ENCODE measurements around the gene UBN2.
"Not testable (repeated sequence)": the region's sequence is repeated elsewhere in the genome, so short reads cannot be mapped to it uniquely, and the experiment has no call there.

UBN2 gene

GRCh38 chr7:139293534-139293933, 62.5 kb downstream of the UBN2 start:
- intact Hi-C loops (cut with DNase I) = no loop called here

GRCh38 chr7:139294241-139294640, 63.2 kb downstream of the UBN2 start:
- intact Hi-C loops (cut with DNase I) = no loop called here
- no peak for DNase-seq

More at GRCh38 chr7:139293534-139293933, 62.5 kb downstream of the UBN2 start:
- no peak for DNase-seq

GRCh38 chr7:139294951-139295575, 64.0 kb downstream of the UBN2 start:
- intact Hi-C loops (cut with DNase I) = no loop called here

GRCh38 chr7:139297795-139298194, 66.8 kb downstream of the UBN2 start:
- intact Hi-C loops (cut with DNase I) = no loop called here
- no peak for DNase-seq

More at GRCh38 chr7:139294951-139295575, 64.0 kb downstream of the UBN2 start:
- DNase-seq = no peak

GRCh38 chr7:139299296-139299695, 68.3 kb downstream of the UBN2 start:
- intact Hi-C loops (cut with DNase I) = no loop called here
- DNase-seq = no peak

- intact Hi-C loops (cut with DNase I) = no loop called here
- DNase-seq = no peak
These were observed 69.4 kb downstream of the UBN2 start for GRCh38 chr7:139300390-139300789.

GRCh38 chr7:139304517-139304916, 73.5 kb downstream of the UBN2 start:
- intact Hi-C loops (cut with DNase I) = no loop called here
- DNase-seq = no peak

GRCh38 chr7:139317939-139318505, 87.0 kb downstream of the UBN2 start:
- intact Hi-C loops (cut with DNase I) = no loop called here
- DNase-seq = no peak

GRCh38 chr7:139321071-139321745, 90.2 kb downstream of the UBN2 start:
- intact Hi-C loops (cut with DNase I) = no loop called here
- no peak for DNase-seq

GRCh38 chr7:139324709-139325108, 93.7 kb downstream of the UBN2 start:
- DNase-seq; intact Hi-C loops (cut with DNase I): not testable (repeated sequence)

- DNase-seq = no peak
- intact Hi-C loops (cut with DNase I) = no loop called here
These were observed 97.3 kb downstream of the UBN2 start for GRCh38 chr7:139328375-139328774.

- intact Hi-C loops (cut with DNase I) = no loop called here
- DNase-seq = no peak
These were observed 98.1 kb downstream of the UBN2 start for GRCh38 chr7:139329119-139329518.

GRCh38 chr7:139330333-139331030, 99.4 kb downstream of the UBN2 start:
- no peak for DNase-seq
- intact Hi-C loops (cut with DNase I) = no loop called here

GRCh38 chr7:139332697-139333359, 101.8 kb downstream of the UBN2 start:
- intact Hi-C loops (cut with DNase I) = no loop called here
- no peak for DNase-seq

GRCh38 chr7:139333443-139333842, 102.4 kb downstream of the UBN2 start:
- DNase-seq; intact Hi-C loops (cut with DNase I): not testable (repeated sequence)

GRCh38 chr7:139334399-139335150, 103.5 kb downstream of the UBN2 start:
- intact Hi-C loops (cut with DNase I) = no loop called here
- DNase-seq = no peak

GRCh38 chr7:139339025-139339424, 108.0 kb downstream of the UBN2 start:
- DNase-seq = no peak

GRCh38 chr7:139339698-139340036, 108.6 kb downstream of the UBN2 start:
- DNase-seq = no peak
- intact Hi-C loops (cut with DNase I) = no loop called here

More at GRCh38 chr7:139339025-139339424, 108.0 kb downstream of the UBN2 start:
- intact Hi-C loops (cut with DNase I) = no loop called here

GRCh38 chr7:139340037-139340807, 109.2 kb downstream of the UBN2 start:
- intact Hi-C loops (cut with DNase I) = no loop called here
- DNase-seq = peak; percentile 92 to 99 (median 97)

- intact Hi-C loops (cut with DNase I) = loop anchor here (1.0 kb wide), 1 partner anchor 19 kb away; the partner anchor contains the start of gene LUC7L2
- no peak for DNase-seq
These were observed 109.7 kb downstream of the UBN2 start for GRCh38 chr7:139340808-139341057.

All from posterior cingulate gyrus (tissue), 11 donors.